Measurements from ENCODE around the gene RP2.

RP2 gene

GRCh38 chrX:46844913-46845312, 8.1 kb downstream of the RP2 start:
- DNase-seq: no peak

- peak; percentile 26 for DNase-seq
These were observed 13.1 kb downstream of the RP2 start for GRCh38 chrX:46849933-46850332.

GRCh38 chrX:46850771-46851170, 13.9 kb downstream of the RP2 start:
- DNase-seq: no peak

DNA sequence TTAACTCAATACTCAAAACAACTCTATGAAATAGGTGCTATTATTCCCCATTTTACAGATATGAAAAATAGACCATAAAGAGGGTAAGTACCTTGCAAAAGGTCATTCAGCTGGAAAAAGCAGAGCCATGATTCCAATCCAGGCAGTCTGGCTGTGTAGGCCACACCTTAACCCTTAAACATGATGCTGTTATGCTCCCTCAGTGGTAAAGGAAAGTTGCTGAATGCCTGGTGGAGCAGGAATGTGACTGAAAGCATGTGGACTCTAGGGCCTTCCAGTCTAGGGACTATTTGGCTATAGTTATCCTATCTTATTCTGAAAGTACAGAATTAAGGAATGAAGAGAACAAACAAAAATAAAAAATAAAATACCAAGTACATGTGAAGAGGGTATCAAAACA, 19.6 kb downstream of the RP2 start:
- no peak for DNase-seq

DNA sequence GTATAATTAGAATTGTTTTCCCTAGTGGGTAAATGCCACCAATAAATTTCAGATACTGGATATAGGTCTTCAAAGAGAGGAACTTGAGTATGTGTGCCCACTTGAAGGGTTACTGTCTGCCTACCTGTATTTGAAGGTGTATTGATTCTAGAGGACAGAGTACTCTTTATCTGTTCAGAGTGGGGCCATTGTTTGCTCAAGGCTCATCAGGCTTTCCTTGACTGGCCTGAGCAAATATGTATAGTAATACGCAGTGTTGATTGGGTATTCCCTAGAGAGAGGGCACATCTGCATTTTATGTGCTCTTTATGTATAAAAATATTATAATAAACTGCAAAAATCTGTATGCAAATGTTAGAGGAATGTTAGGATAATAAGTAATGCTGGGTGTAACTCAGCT, 23.7 kb downstream of the RP2 start:
- no peak for DNase-seq

DNA sequence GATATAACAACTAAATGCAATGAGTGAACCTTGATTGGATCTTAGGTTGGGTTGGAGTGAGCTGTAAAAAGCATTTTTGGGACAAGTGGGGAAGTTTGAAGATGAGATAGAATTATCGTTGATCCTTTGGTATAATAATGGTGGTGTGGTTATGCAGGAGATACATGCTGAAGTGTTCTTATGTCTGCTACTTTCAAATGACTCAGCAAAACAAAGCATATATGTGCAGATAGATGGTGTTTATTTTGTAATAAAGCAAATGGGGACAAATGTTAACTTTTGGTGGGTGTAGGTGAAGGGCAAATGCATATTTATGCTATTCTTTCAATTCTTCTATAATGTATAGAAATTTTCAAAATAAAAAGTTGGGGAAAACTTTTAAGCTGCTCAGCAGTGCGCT, 26.2 kb downstream of the RP2 start:
- DNase-seq: no peak

GRCh38 chrX:46864606-46865005, 27.8 kb downstream of the RP2 start:
- no peak for DNase-seq

- peak; percentile 67 for DNase-seq
These were observed 28.4 kb downstream of the RP2 start for GRCh38 chrX:46865281-46865680.

DNA sequence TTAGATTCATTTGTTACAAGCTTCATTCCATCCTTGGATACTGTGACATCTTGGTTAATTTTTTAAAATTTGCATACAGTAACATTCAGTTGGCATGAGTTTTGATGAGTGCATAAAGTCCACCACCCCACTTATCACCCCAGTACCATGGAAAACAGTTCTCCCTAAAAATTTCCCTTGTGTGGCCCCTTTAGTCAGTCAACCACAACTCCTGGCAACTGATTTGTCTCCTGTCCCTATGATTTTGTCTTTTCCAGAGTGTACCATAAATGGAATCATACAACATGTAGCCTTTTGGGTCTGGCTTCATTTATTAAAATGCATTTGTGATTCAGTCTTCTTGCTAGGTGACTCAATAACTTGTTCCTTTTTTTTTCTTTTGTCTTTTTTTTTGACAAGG, 29.9 kb downstream of the RP2 start:
- DNase-seq: no peak

GRCh38 chrX:46873746-46874145, 36.9 kb downstream of the RP2 start:
- peak; percentile 47 for DNase-seq

DNA sequence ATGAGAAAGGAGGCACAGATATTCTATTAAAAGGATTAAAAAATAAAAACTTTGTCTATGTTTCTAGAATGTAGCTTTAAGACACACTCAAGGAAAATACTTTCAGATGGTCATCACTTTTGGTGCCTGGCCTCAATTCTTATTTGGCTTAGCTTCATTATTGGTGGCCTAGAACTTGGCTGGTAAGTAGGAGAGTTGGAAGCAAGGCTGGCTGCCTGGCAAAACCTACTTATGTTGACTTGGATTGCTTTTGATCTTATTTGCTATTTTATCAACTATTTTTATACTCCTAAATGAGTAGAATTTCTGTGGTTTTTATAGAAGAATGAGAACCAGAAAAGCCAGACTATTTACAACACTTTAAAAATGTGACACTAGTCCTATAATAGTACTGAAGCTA, 40.1 kb downstream of the RP2 start:
- DNase-seq: no peak

- no peak for DNase-seq
These were observed 45.4 kb downstream of the RP2 start for GRCh38 chrX:46882266-46882665.

GRCh38 chrX:46884799-46885198, 48.0 kb downstream of the RP2 start:
- DNase-seq: no peak

DNA sequence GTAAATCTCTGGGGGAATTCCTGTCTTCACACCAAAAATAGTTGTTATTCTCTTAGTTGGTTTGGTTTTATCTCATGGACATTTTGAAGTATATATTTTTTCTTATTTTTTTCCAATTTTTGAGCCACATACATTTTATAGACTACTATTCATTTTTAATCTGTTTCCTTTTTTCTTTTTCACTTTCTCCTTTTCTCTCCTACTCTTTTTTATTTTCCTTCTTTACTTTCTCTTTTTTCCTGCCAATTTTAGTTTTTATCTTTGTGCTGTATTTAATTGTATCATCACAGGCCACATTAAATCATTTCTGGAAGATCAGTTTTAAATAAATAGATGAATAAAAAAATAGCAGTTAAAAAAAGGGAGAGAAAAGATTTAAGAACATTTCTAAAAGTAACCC, 61.4 kb downstream of the RP2 start:
- DNase-seq: no peak

GRCh38 chrX:46903458-46904242, 66.8 kb downstream of the RP2 start:
- peak; percentile 75 for DNase-seq

GRCh38 chrX:46904626-46905025, 67.8 kb downstream of the RP2 start:
- no peak for DNase-seq

- DNase-seq: no peak
These were observed 73.6 kb downstream of the RP2 start for GRCh38 chrX:46910415-46910814.

- peak; percentile 71 for DNase-seq
These were observed 75.3 kb downstream of the RP2 start, which contains the start of gene JADE3 for GRCh38 chrX:46912098-46912602. Gene JADE3, plus strand, starts transcription at chrX:46912421. Its CDS starts 72,474 bp downstream, at chrX:46984895.

GRCh38 chrX:46912603-46913491, 76.0 kb downstream of the RP2 start:
- DNase-seq: peak; percentile 53

- DNase-seq: peak; percentile 20
These were observed 76.8 kb downstream of the RP2 start for GRCh38 chrX:46913667-46914066.

DNA sequence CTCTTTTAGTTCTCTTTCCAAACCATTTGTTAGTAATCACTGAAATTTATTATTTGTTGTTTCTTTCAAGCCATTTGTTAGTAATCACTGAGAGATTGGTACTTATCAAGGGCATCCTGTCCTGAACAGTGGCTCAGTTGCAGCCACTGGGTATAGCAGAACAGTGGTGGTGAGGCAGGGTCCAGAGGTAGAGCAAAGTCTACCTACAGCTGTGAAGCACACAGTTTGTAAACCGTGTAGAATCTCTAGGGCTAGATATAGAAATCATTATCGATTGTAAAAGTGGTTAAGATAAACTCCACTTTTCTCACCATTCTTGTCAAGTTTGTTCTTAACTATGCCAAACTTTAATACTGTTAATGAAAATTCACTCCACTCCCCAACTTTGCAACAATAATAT, 79.4 kb downstream of the RP2 start:
- no peak for DNase-seq

- DNase-seq: no peak
These were observed 80.8 kb downstream of the RP2 start for GRCh38 chrX:46917622-46918021.

- peak; percentile 6 for DNase-seq
These were observed 81.6 kb downstream of the RP2 start for GRCh38 chrX:46918434-46918833.

DNA sequence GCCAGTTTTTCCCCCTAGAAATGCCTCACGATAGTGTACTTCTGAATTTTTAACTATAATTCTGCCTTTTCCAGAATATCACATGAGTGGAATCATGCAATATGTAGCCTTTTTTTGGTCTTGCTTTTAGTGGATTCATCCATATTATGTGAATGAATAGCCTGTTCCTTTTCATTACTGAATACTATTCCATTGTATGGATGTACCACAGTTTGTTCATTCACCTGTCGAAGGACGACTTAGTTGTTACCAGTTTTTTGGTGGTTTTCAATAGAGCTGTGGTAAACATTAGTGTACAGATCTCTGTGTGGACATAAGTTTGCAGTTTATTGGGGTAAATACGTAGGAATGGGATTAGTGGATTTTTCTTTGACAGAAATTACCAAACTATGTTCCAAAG, 83.4 kb downstream of the RP2 start:
- DNase-seq: no peak
